HFF-Myc (cell line): ENCODE measurements around the gene GALNT11.
"Not testable (repeated sequence)": the region's sequence is repeated elsewhere in the genome, so short reads cannot be mapped to it uniquely, and the experiment has no call there.

Source experiments
- DNase-seq: peaks from one replicate; pipeline ENCODE4 v3.0.0-alpha.2; 2011; ENCODE audit warnings: low read depth; ENCODE audit errors: extremely low read depth
- H3K4me3 ChIP-seq: replicated peaks from 2 replicates; pipeline ENCODE4 v1.5.1; 2011; ENCODE audit warnings: low read depth, mild to moderate bottlenecking, control low read depth, low read length
- CTCF ChIP-seq: IDR thresholded peaks from 2 replicates; pipeline ENCODE4 v1.5.1; 2012; ENCODE audit warnings: mild to moderate bottlenecking, low read depth, low read length, control low read depth; ENCODE audit errors: missing control alignments

Gene GALNT11

GRCh38 chr7:152072421-152072820, 46.9 kb downstream of the GALNT11 start:
- H3K4me3 ChIP-seq: no peak overlapping the region
- DNase-seq: no peak
- no peak for TF ChIP-seq CTCF

- H3K4me3 ChIP-seq: no peak overlapping the region
- DNase-seq: no peak
- no peak for TF ChIP-seq CTCF
Observed at GRCh38 chr7:152073352-152073751, 47.9 kb downstream of the GALNT11 start.

GRCh38 chr7:152074673-152075072, 49.2 kb downstream of the GALNT11 start:
- no peak for DNase-seq
- TF ChIP-seq CTCF: no peak
- no peak overlapping the region for H3K4me3 ChIP-seq

- not testable (repeated sequence) for H3K4me3 ChIP-seq, DNase-seq
Observed at GRCh38 chr7:152075379-152075778, 49.9 kb downstream of the GALNT11 start.

GRCh38 chr7:152076324-152076821, 50.9 kb downstream of the GALNT11 start:
- H3K4me3 ChIP-seq: no peak overlapping the region
- TF ChIP-seq CTCF: peak; percentile 32
- DNase-seq: no peak

- TF ChIP-seq CTCF: no peak
- no peak for DNase-seq
- no peak overlapping the region for H3K4me3 ChIP-seq
Observed at GRCh38 chr7:152076940-152077933, 51.8 kb downstream of the GALNT11 start.

- H3K4me3 ChIP-seq: no peak overlapping the region
- TF ChIP-seq CTCF: no peak
- DNase-seq: no peak
Observed at GRCh38 chr7:152078025-152078424, 52.6 kb downstream of the GALNT11 start.
